Measurements from ENCODE around the gene CA10. TPM values are rescaled to one million over a fixed set of nuclear protein-coding genes. Genes with fewer than 3 reads are reported as not detected.

CA10 gene
- polyA plus RNA-seq, 1 experiment, result not detected

DNA sequence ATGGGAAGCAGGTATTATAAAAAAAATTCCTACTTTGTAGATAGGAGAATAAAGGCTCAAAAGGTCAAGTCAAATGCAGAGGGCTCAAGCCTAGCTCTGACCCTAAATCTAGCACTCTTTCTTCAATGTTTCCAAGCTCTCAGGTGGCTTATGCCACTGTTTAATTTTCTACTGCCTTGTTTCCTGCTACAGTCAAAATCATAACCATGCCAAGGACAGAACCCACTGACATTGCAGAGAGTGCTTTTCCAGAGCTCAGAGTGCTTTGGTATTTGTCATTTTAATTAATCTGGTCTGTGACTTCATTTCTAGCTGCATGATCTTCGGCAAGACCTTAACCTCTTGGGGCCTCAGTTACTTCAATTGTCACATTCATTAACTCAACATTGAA lies 344.7 kb downstream of the CA10 start:
- H3K27me3 ChIP-seq (ENCODE audit: control insufficient read depth, insufficient read depth, low read length), result no peaks in the 10 kb centered on the region
- H3K4me3 ChIP-seq (ENCODE audit: low read depth, low read length), result no peak overlapping the region
- peaks cover 10% of the 10 kb centered on the region for H3K9me3 ChIP-seq (ENCODE audit: control insufficient read depth, insufficient read depth, low read length)
- TF ChIP-seq, protein P1, sequence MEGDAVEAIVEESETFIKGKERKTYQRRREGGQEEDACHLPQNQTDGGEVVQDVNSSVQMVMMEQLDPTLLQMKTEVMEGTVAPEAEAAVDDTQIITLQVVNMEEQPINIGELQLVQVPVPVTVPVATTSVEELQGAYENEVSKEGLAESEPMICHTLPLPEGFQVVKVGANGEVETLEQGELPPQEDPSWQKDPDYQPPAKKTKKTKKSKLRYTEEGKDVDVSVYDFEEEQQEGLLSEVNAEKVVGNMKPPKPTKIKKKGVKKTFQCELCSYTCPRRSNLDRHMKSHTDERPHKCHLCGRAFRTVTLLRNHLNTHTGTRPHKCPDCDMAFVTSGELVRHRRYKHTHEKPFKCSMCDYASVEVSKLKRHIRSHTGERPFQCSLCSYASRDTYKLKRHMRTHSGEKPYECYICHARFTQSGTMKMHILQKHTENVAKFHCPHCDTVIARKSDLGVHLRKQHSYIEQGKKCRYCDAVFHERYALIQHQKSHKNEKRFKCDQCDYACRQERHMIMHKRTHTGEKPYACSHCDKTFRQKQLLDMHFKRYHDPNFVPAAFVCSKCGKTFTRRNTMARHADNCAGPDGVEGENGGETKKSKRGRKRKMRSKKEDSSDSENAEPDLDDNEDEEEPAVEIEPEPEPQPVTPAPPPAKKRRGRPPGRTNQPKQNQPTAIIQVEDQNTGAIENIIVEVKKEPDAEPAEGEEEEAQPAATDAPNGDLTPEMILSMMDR (IDR thresholded peaks at IDR 0.05; ENCODE audit: low read depth, low read length), result no peak
- CTCF ChIA-PET, result no interaction called here
- DNase-seq (ENCODE audit: low read depth, low spot score), result no peak
- no peak overlapping the region for H3K27ac ChIP-seq (ENCODE audit: low read depth, low read length)
- POLR2A ChIA-PET, result no interaction called here

DNA sequence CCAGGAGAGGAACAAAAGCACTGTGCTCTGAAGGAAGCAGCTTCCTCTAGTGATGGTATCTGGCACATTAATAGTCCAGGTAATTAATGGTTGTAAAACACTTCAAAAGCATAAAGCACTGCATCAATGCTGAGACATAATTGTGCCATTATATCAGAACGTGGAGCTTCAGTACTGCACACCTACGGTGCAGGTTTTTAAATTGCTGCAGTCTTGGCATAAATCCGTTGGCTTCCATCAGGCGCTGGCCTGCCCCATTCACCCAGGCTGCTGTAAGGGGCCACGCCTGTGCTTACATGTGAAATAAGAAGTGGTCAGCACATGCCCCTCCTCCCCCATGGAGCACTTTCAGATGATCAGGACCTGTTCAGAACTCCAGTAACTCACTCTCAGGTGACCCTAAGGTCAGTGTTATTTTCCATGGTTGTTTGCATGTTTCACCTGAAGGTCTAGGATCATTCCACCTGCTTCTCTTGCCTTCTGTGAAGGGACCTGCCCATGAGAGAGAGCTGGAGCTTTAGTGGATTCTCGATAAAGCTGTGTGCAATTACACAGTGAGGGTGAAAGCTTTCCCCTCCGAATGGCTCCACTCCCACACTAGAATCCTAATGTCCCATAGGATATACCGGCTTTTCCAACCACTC lies 345.3 kb downstream of the CA10 start:
- ChIA-PET POLR2A (no interaction called here), CTCF (no interaction called here)
- H3K27ac ChIP-seq (ENCODE audit: low read depth, low read length), result no peak overlapping the region
- H3K4me3 ChIP-seq (ENCODE audit: low read depth, low read length), result no peak overlapping the region
- TF ChIP-seq, protein P1 (IDR thresholded peaks at IDR 0.05; ENCODE audit: low read depth, low read length), result no peak
- peaks cover 10% of the 10 kb centered on the region for H3K9me3 ChIP-seq (ENCODE audit: control insufficient read depth, insufficient read depth, low read length)
- no peaks in the 10 kb centered on the region for H3K27me3 ChIP-seq (ENCODE audit: control insufficient read depth, insufficient read depth, low read length)
- DNase-seq (ENCODE audit: low read depth, low spot score), result no peak

DNA sequence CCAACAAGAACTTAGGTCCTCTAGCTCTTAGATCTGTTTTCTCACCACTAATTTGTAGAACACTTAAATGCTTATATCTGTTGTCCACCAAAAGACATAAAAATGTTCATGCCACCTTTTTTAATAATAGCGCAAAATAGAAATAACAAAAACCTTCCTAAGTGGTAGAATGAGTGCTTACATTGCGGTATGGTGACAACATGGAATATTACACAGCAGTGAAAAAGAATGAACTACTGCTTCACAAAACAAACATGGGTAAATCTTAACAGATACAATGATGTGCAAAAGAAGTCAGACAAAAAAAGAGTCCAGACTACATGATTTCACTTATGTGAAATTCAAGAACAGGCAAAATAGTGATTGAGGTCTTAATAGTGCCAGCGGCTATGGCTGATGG lies 351.1 kb downstream of the CA10 start:
- Histone ChIP-seq H3K4me3 (ENCODE audit: low read depth, low read length) (no peak overlapping the region), H3K9me3 (ENCODE audit: control insufficient read depth, insufficient read depth, low read length) (peaks cover 20% of the 10 kb centered on the region), H3K27ac (ENCODE audit: low read depth, low read length) (no peak overlapping the region), H3K27me3 (ENCODE audit: control insufficient read depth, insufficient read depth, low read length) (no peaks in the 10 kb centered on the region)
- ChIA-PET CTCF (no interaction called here), POLR2A (no interaction called here)
- TF ChIP-seq, protein P1 (IDR thresholded peaks at IDR 0.05; ENCODE audit: low read depth, low read length), result no peak
- no peak for DNase-seq (ENCODE audit: low read depth, low spot score)

DNA sequence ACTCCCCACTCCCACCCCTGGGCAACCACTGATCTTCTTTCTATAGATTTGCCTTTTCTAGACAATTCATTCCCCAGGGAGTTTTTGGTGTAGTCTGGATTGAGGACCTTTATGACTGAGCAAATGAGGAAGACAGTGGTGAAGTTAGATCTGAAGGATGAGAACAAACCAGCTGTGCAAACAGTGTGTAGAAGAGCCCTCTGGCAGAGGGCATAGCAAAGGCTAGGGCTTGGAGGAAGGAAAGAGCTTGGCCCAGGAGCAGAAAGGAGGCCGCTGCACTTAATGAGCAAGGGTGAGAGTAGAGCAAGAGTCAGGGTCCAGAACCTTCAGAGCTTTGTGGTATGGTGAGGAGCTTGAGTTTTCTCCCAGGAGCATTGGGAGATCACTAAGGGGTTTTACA lies 352.7 kb downstream of the CA10 start:
- Histone ChIP-seq H3K9me3 (ENCODE audit: control insufficient read depth, insufficient read depth, low read length) (peaks cover 18% of the 10 kb centered on the region), H3K27ac (ENCODE audit: low read depth, low read length) (no peak overlapping the region), H3K4me3 (ENCODE audit: low read depth, low read length) (no peak overlapping the region), H3K27me3 (ENCODE audit: control insufficient read depth, insufficient read depth, low read length) (no peaks in the 10 kb centered on the region)
- DNase-seq (ENCODE audit: low read depth, low spot score), result no peak
- TF ChIP-seq, protein P1 (IDR thresholded peaks at IDR 0.05; ENCODE audit: low read depth, low read length), result no peak
- ChIA-PET CTCF (no interaction called here), POLR2A (no interaction called here)

DNA sequence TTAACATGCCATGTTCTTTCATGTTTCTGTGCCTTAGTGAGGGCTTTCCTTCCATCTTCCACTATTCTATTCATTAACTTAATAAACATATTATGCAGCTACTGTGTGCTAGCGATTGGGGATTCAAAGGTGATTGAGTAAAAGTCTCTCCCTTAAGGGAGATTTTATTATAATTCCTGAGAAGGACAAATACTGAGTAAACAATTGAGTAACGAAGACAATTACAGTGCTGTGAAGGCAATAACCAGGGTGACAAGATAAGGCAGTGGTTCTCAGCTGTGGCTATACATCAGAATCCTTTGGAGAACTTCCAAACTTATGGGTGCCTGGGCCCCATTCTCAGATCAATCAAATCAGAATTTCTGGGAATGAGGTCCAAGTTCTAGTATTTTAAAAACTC lies 353.3 kb downstream of the CA10 start:
- H3K9me3 ChIP-seq (ENCODE audit: control insufficient read depth, insufficient read depth, low read length), result peaks cover 15% of the 10 kb centered on the region; the same call in 1 of the 2 replicates
- no peak overlapping the region for H3K27ac ChIP-seq (ENCODE audit: low read depth, low read length)
- TF ChIP-seq, protein P1 (IDR thresholded peaks at IDR 0.05; ENCODE audit: low read depth, low read length), result no peak
- POLR2A ChIA-PET, result no interaction called here
- DNase-seq (ENCODE audit: low read depth, low spot score), result no peak
- CTCF ChIA-PET, result no interaction called here
- no peaks in the 10 kb centered on the region for H3K27me3 ChIP-seq (ENCODE audit: control insufficient read depth, insufficient read depth, low read length)
- no peak overlapping the region for H3K4me3 ChIP-seq (ENCODE audit: low read depth, low read length)
